ENCODE data around the gene ATG16L1. TPM values are rescaled to one million over a fixed set of nuclear protein-coding genes. Genes with fewer than 3 reads are reported as not detected.

The ATG16L1 gene
- total and polyA plus RNA-seq, 10 of the 15 experiments (the other 5 are each of a cell fraction or from before 2014, with no cell fraction given) = 5.2 to 26.6 (median 15.6) TPM

- TF ChIP-seq CUX1 (IDR thresholded peaks at IDR 0.05; ENCODE audit: insufficient replicate concordance, low read depth, low read length) (no peak), ATF2 (IDR thresholded peaks at IDR 0.05; ENCODE audit: low read length) (no peak), ZSCAN29 (IDR thresholded peaks at IDR 0.05) (no peak), HDGF (IDR thresholded peaks at IDR 0.05) (no peak), REST (IDR thresholded peaks at IDR 0.05; ENCODE audit: low read depth, low read length) (no peak), MLLT1 (IDR thresholded peaks at IDR 0.05) (no peak), PRDM15 (CRISPR knock-in tag; IDR thresholded peaks at IDR 0.05) (no peak), TARDBP (IDR thresholded peaks at IDR 0.05; ENCODE audit: borderline replicate concordance) (no peak), CBX3 (IDR thresholded peaks at IDR 0.05; ENCODE audit: borderline replicate concordance, low read depth) (no peak), STAT3 (IDR thresholded peaks at IDR 0.05; ENCODE audit: low read depth, low read length) (no peak)
Observed at GRCh38 chr2:233210843-233211547, 40.5 kb upstream of the ATG16L1 start (continued).
